ENCODE measurements around the gene GGA1.

- TF ChIP-seq MYC (IDR thresholded peaks at IDR 0.05; ENCODE audit: low read depth, low read length) (no peak), POLR2A (IDR thresholded peaks at IDR 0.05; ENCODE audit: extremely low read depth, insufficient read length) (no peak)
These were observed 21.3 kb downstream of the GGA1 start for GRCh38 chr22:37629928-37630327.
